Right cardiac atrium (tissue), 5 donors: ENCODE measurements around the gene DOC2A. TPM values are rescaled to one million over a fixed set of nuclear protein-coding genes. Genes with fewer than 3 reads are reported as not detected.

ENCODE experiments used
- ATAC-seq, 2 donors: fragments of 200-7000 bp; cut with Tn5 transposase; one replicate each; pipeline versions ENCODE4 v1.8.0 to v1.9.1; 2020; ENCODE audit warnings: moderate library complexity in 2 of 2, mild to moderate bottlenecking in 1 of 2
- DNase-seq, 3 donors: peaks; one replicate each; pipeline ENCODE4 v3.0.0-alpha.2; 2020
- H3K27ac ChIP-seq: one replicate; pipeline ENCODE4 v1.5.1; 2013; ENCODE audit warnings: mild to moderate bottlenecking, low read length, control low read depth, moderate library complexity
- H3K27me3 ChIP-seq: one replicate; pipeline ENCODE4 v1.6.1; 2013; ENCODE audit not compliant: control insufficient read depth, insufficient read depth
- H3K4me1 ChIP-seq: one replicate; pipeline ENCODE4 v1.6.1; 2013; ENCODE audit warnings: low read length; ENCODE audit not compliant: control insufficient read depth, insufficient read depth
- H3K4me3 ChIP-seq: one replicate; pipeline ENCODE4 v1.5.1; 2013; ENCODE audit warnings: low read length, control low read depth
- H3K9me3 ChIP-seq: one replicate; pipeline ENCODE4 v1.6.1; 2013; ENCODE audit warnings: low read length; ENCODE audit not compliant: control insufficient read depth
- WGBS: extraction: QIAGEN DNeasy Blood & Tissue Kit; methylation state at CpG from one replicate; pipeline ENCODE4 v1.1.7; 2013; 5-methylcytosine and 5-hydroxymethylcytosine counted together
- intact Hi-C, 4 donors: fragments of 100-400 bp; cut with DNase I; formaldehyde crosslinking; loops; one replicate each; pipeline versions ENCODE4 v1.11.0 to v1.14.0; 2022 to 2023
- polyA plus RNA-seq: library from polyadenylated mRNA; stranded (reverse); fragments of 200-250 nt; gene quantifications from one replicate; pipeline ENCODE4 v1.2.3, GENCODE V29; 2013
- total RNA-seq, 4 donors: library from RNA; stranded (reverse); fragmentation: NEBNext Ultra II Directional; extraction: Animal tissue kit (Norgen Biotek cat#: 25700); gene quantifications; one replicate each; pipeline ENCODE4 v1.2.1, GENCODE V29; 2021
- donor health status: healthy with polysubstance abuse.
- donor health status: DM: no; HTN: yes; CAD: no.
- donor health status: DM: no; HTN: no; CAD: no.
- donor health status: DM: no; HTN: yes; CAD: no; lungs with severe emphysema.
- donor health status: DM: yes; HTN: yes; CAD: no.

Gene DOC2A
- total and polyA plus RNA-seq, 5 donors: 0.40 to 0.77 (median 0.53) TPM

- peak in 2 of 3 donors; percentile 21 to 42 for DNase-seq
- H3K27me3 ChIP-seq: no peaks in the 10 kb centered on the region
- no peaks in the 10 kb centered on the region for H3K9me3 ChIP-seq
- intact Hi-C loops: no loop called here
- 86% methylated on average over 5 of the region's 5 CpGs for WGBS
- H3K4me3 ChIP-seq: no peak overlapping the region
- H3K27ac ChIP-seq: no peak overlapping the region
- ATAC-seq: peak in 1 of 2 donors; percentile 3
- H3K4me1 ChIP-seq: no peaks in the 10 kb centered on the region
Measured at GRCh38 chr16:29986931-29987330, 23.9 kb downstream of the DOC2A start.

- DNase-seq: peak in 2 of 3 donors; percentile 38 to 45
- intact Hi-C loops: no loop called here
- Histone ChIP-seq H3K4me3 (no peak overlapping the region), H3K27ac (no peak overlapping the region), H3K27me3 (no peaks in the 10 kb centered on the region), H3K4me1 (no peaks in the 10 kb centered on the region), H3K9me3 (no peaks in the 10 kb centered on the region)
- WGBS: 94% methylated on average over 20 of the region's 20 CpGs
- ATAC-seq: no peak
Measured at GRCh38 chr16:29986231-29986630, 24.6 kb downstream of the DOC2A start.

- intact Hi-C loops: no loop called here
- DNase-seq (peak in 2 of 3 donors; percentile 22 to 46), ATAC-seq (no peak)
Measured at GRCh38 chr16:29985271-29985811, 25.5 kb downstream of the DOC2A start.

GRCh38 chr16:29984764-29985147, 26.1 kb downstream of the DOC2A start:
- H3K4me1 ChIP-seq: no peaks in the 10 kb centered on the region
- ATAC-seq (no peak), DNase-seq (no peak)
- no peak overlapping the region for H3K4me3 ChIP-seq
- 85% methylated on average over 5 of the region's 5 CpGs for WGBS
- H3K9me3 ChIP-seq: no peaks in the 10 kb centered on the region
- H3K27ac ChIP-seq: no peak overlapping the region
- H3K27me3 ChIP-seq: no peaks in the 10 kb centered on the region
- intact Hi-C loops: no loop called here

More at GRCh38 chr16:29985271-29985811, 25.5 kb downstream of the DOC2A start:
- H3K4me3 ChIP-seq: no peak overlapping the region
- WGBS: 93% methylated on average over 28 of the region's 28 CpGs
- H3K27ac ChIP-seq: no peak overlapping the region
- H3K9me3 ChIP-seq: no peaks in the 10 kb centered on the region
- no peaks in the 10 kb centered on the region for H3K27me3 ChIP-seq
- H3K4me1 ChIP-seq: no peaks in the 10 kb centered on the region

- Histone ChIP-seq H3K4me3 (no peak overlapping the region), H3K27me3 (no peaks in the 10 kb centered on the region), H3K9me3 (no peaks in the 10 kb centered on the region), H3K27ac (no peak overlapping the region), H3K4me1 (no peaks in the 10 kb centered on the region)
- WGBS: 80% methylated on average over 6 of the region's 6 CpGs
- ATAC-seq (no peak), DNase-seq (peak in 1 of 3 donors; percentile 1)
- intact Hi-C loops: no loop called here
Measured at GRCh38 chr16:29984137-29984763, 26.6 kb downstream of the DOC2A start.

- peak in 2 of 3 donors; percentile 29 to 31 for DNase-seq
Measured at GRCh38 chr16:29983420-29984136, 27.2 kb downstream of the DOC2A start.

GRCh38 chr16:29982560-29983419, 28.0 kb downstream of the DOC2A start:
- Histone ChIP-seq H3K27me3 (no peaks in the 10 kb centered on the region), H3K4me1 (no peaks in the 10 kb centered on the region), H3K27ac (no peak overlapping the region), H3K9me3 (no peaks in the 10 kb centered on the region), H3K4me3 (no peak overlapping the region)
- 85% methylated on average over 24 of the region's 24 CpGs for WGBS
- intact Hi-C loops: no loop called here
- DNase-seq: peak in 1 of 3 donors; percentile 40
- no peak for ATAC-seq

More at GRCh38 chr16:29983420-29984136, 27.2 kb downstream of the DOC2A start:
- intact Hi-C loops: no loop called here
- Histone ChIP-seq H3K27ac (no peak overlapping the region), H3K4me1 (no peaks in the 10 kb centered on the region), H3K9me3 (no peaks in the 10 kb centered on the region), H3K27me3 (no peaks in the 10 kb centered on the region), H3K4me3 (no peak overlapping the region)
- ATAC-seq: no peak
- WGBS: 85% methylated on average over 12 of the region's 12 CpGs

- H3K9me3 ChIP-seq: no peaks in the 10 kb centered on the region
- WGBS: 84% methylated on average over 9 of the region's 9 CpGs
- ATAC-seq (no peak), DNase-seq (peak in 1 of 3 donors; percentile 32)
- H3K4me3 ChIP-seq: no peak overlapping the region
- no peak overlapping the region for H3K27ac ChIP-seq
- no peaks in the 10 kb centered on the region for H3K27me3 ChIP-seq
- intact Hi-C loops: no loop called here
- peaks cover 11% of the 10 kb centered on the region for H3K4me1 ChIP-seq
Measured at GRCh38 chr16:29978564-29979270, 32.1 kb downstream of the DOC2A start.

GRCh38 chr16:29978081-29978480, 32.7 kb downstream of the DOC2A start:
- ATAC-seq (no peak), DNase-seq (no peak)
- intact Hi-C loops: no loop called here
- WGBS: 91% methylated on average over 9 of the region's 9 CpGs
- H3K27me3 ChIP-seq: no peaks in the 10 kb centered on the region
- H3K9me3 ChIP-seq: no peaks in the 10 kb centered on the region
- H3K4me3 ChIP-seq: no peak overlapping the region
- peak overlapping the region; percentile 11 for H3K27ac ChIP-seq
- peaks cover 11% of the 10 kb centered on the region for H3K4me1 ChIP-seq

GRCh38 chr16:29977063-29977825, 33.6 kb downstream of the DOC2A start:
- Histone ChIP-seq H3K27ac (peak overlapping the region; percentile 11), H3K9me3 (no peaks in the 10 kb centered on the region), H3K4me3 (peak overlapping the region; percentile 2), H3K4me1 (peaks cover 11% of the 10 kb centered on the region), H3K27me3 (no peaks in the 10 kb centered on the region)
- DNase-seq (peak in 2 of 3 donors; percentile 65 to 68), ATAC-seq (peak in 1 of 2 donors; percentile 30)
- WGBS: 59% methylated on average over 9 of the region's 9 CpGs
- intact Hi-C loops: no loop called here
